Globus pallidus (tissue), 1 donor: Measurements from ENCODE around the gene SIGLEC15.
"Not testable (repeated sequence)": the region's sequence is repeated elsewhere in the genome, so short reads cannot be mapped to it uniquely, and the experiment has no call there.

Source experiments
- DNase-seq: peaks from one replicate; pipeline ENCODE4 v3.0.0-alpha.2; 2015; ENCODE audit warnings: low spot score

SIGLEC15 gene

GRCh38 chr18:45844938-45845337 lies 19.5 kb downstream of the SIGLEC15 start:
- DNase-seq: no peak

GRCh38 chr18:45845410-45845809 lies 19.9 kb downstream of the SIGLEC15 start:
- DNase-seq: no peak

GRCh38 chr18:45847119-45847518 lies 21.6 kb downstream of the SIGLEC15 start:
- no peak for DNase-seq

GRCh38 chr18:45848643-45849042 lies 23.2 kb downstream of the SIGLEC15 start:
- not testable (repeated sequence) for DNase-seq

GRCh38 chr18:45849529-45849928 lies 24.1 kb downstream of the SIGLEC15 start:
- DNase-seq: no peak

- no peak for DNase-seq
Observed at GRCh38 chr18:45850021-45850420, 24.5 kb downstream of the SIGLEC15 start.

GRCh38 chr18:45851161-45851925 lies 25.9 kb downstream of the SIGLEC15 start:
- no peak for DNase-seq

GRCh38 chr18:45852631-45853030 lies 27.2 kb downstream of the SIGLEC15 start:
- no peak for DNase-seq

GRCh38 chr18:45854036-45854586 lies 28.6 kb downstream of the SIGLEC15 start:
- DNase-seq: no peak

- no peak for DNase-seq
Observed at GRCh38 chr18:45856531-45856930, 31.1 kb downstream of the SIGLEC15 start.

GRCh38 chr18:45859334-45859733 lies 33.9 kb downstream of the SIGLEC15 start:
- DNase-seq: no peak

- DNase-seq: no peak
Observed at GRCh38 chr18:45860492-45860891, 35.0 kb downstream of the SIGLEC15 start.

- no peak for DNase-seq
Observed at GRCh38 chr18:45860971-45861370, 35.5 kb downstream of the SIGLEC15 start.

GRCh38 chr18:45861926-45862325 lies 36.5 kb downstream of the SIGLEC15 start:
- no peak for DNase-seq

GRCh38 chr18:45863469-45863868 lies 38.0 kb downstream of the SIGLEC15 start:
- no peak for DNase-seq

GRCh38 chr18:45864081-45864480 lies 38.6 kb downstream of the SIGLEC15 start:
- DNase-seq: no peak

- DNase-seq: no peak
Observed at GRCh38 chr18:45865466-45865865, 40.0 kb downstream of the SIGLEC15 start.

GRCh38 chr18:45870419-45870818 lies 44.9 kb downstream of the SIGLEC15 start:
- no peak for DNase-seq

- DNase-seq: no peak
Observed at GRCh38 chr18:45871431-45872084, 46.1 kb downstream of the SIGLEC15 start.

- DNase-seq: no peak
Observed at GRCh38 chr18:45874491-45875184, 49.2 kb downstream of the SIGLEC15 start.

GRCh38 chr18:45876161-45876560 lies 50.7 kb downstream of the SIGLEC15 start:
- DNase-seq: no peak

- DNase-seq: no peak
Observed at GRCh38 chr18:45877403-45877802, 51.9 kb downstream of the SIGLEC15 start.
